K562 (cell line): ENCODE data around the gene RPS2. TPM values are rescaled to one million over a fixed set of nuclear protein-coding genes. Genes with fewer than 3 reads are reported as not detected.
A peak's percentile ranks its signal among the peaks of the same experiment; 100 is the strongest.

Source experiments
- KDM5B ChIP-seq: fragments of 200-600 bp; sonication (generic); IDR thresholded peaks from 2 replicates; pipeline ENCODE4 v1.6.1; 2012; ENCODE audit warnings: low read depth, mild to moderate bottlenecking, moderate library complexity, low read length, control low read depth, inconsistent platforms; ENCODE audit not compliant: insufficient replicate concordance
- PHF8 ChIP-seq: fragments of 200-600 bp; sonication (generic); IDR thresholded peaks from 2 replicates; pipeline ENCODE4 v1.6.1; 2012; ENCODE audit warnings: mixed run types, mild to moderate bottlenecking, inconsistent platforms, low read length, moderate library complexity, borderline replicate concordance
- RBM39 ChIP-seq: fragments of 200-400 bp; formaldehyde crosslinking; optimal IDR thresholded peaks from 2 replicates; pipeline ENCODE3; 2018; ENCODE audit warnings: low read depth, low read length
- SUPT5H ChIP-seq: fragments of 450-650 bp; IDR thresholded peaks from 2 replicates; pipeline ENCODE4 v1.6.1; 2016
- polyA plus RNA-seq, 8 experiments: library from polyadenylated mRNA; depleted of rRNA in 4 of 8; stranded (reverse) in 5 of 8; unstranded in 3 of 8; fragments of >200 nt; fragmentation: Nextera tagmentation in 2 of 8; fragmentation: Illumina TruSeq in 1 of 8; extraction: Ambion mirVana in 2 of 8; extraction: Trizol in 1 of 8; gene quantifications; 2 replicates each; pipeline versions ENCODE4 v1.2.1 to v1.2.3, GENCODE V29; 2011 to 2014; ENCODE audit warnings: inconsistent platforms in 1 of 8, missing spikeins in 1 of 8
- total RNA-seq, 7 experiments: library from RNA; depleted of rRNA in 6 of 7; stranded (reverse); fragments of >200 nt in 6 of 7; fragmentation: Illumina TruSeq in 2 of 7; extraction: Trizol in 2 of 7; gene quantifications; 2 replicates each; pipeline versions ENCODE4 v1.2.1 to v1.2.3, GENCODE V29; 2011 to 2021; ENCODE audit warnings: low replicate concordance in 1 of 7
- TF ChIP-seq, protein P1 (sequence below): fragments of 200-600 bp; sonication (generic); IDR thresholded peaks from one replicate; pipeline ENCODE4 v1.6.1; 2012; ENCODE audit warnings: mild to moderate bottlenecking, low read depth, low read length, inconsistent platforms
- TF ChIP-seq, protein P2 (sequence below): sonication (generic); formaldehyde crosslinking; IDR thresholded peaks from 2 replicates; pipeline ENCODE4 v1.8.1; 2023; ENCODE audit warnings: mild to moderate bottlenecking, missing genetic modification reagents

The RPS2 gene
- total and polyA plus RNA-seq, 9 of the 15 experiments (the other 6 are each of a cell fraction or from before 2014, with no cell fraction given), result 834 to 4,794 (median 3,793) TPM

DNA sequence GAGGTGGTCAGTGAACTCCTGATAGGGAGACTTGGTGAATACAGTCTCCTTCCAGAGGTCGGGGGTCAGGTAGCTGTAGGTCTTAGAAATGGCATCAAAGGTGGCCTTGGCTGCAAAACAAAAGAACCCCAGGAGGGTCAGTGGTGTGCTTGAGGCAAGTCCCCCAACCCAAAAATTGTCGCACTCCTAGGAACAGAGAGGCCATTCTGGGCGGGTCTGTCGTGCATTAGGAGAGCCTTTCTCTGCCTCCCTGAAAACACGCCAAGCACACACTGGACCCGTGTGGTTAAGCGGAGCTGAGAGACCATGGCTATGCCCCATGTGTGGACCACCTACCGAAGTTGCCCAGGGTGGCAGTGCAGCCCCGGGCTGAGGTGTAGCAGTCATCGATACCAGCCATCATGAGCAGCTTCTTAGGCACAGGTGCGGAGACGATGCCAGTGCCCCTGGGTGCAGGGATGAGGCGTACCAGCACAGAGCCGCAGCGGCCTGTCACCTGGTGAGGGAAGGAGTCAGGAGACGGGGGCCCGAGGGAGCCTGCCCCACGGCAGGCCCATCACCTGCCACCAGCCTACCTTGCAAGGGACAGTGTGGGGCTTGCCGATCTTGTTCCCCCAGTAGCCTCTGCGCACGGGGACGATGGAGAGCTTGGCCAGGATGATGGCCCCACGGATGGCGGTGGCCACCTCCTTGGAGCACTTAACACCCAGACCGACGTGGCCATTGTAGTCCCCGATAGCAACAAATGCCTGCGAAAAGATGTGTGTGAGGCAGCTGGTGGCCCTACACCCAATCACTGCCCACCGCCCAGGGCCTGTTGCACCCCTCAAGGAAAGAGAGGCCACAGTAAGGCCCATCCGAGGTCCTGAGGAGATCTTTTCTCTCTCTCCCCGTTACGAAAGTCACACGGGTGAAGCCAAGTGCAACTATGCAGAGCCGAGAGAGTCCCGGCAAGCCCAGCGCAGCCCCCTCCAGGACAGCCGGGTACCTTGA, 2.2 kb downstream of the RPS2 start (continued):
- TF ChIP-seq, protein P1, sequence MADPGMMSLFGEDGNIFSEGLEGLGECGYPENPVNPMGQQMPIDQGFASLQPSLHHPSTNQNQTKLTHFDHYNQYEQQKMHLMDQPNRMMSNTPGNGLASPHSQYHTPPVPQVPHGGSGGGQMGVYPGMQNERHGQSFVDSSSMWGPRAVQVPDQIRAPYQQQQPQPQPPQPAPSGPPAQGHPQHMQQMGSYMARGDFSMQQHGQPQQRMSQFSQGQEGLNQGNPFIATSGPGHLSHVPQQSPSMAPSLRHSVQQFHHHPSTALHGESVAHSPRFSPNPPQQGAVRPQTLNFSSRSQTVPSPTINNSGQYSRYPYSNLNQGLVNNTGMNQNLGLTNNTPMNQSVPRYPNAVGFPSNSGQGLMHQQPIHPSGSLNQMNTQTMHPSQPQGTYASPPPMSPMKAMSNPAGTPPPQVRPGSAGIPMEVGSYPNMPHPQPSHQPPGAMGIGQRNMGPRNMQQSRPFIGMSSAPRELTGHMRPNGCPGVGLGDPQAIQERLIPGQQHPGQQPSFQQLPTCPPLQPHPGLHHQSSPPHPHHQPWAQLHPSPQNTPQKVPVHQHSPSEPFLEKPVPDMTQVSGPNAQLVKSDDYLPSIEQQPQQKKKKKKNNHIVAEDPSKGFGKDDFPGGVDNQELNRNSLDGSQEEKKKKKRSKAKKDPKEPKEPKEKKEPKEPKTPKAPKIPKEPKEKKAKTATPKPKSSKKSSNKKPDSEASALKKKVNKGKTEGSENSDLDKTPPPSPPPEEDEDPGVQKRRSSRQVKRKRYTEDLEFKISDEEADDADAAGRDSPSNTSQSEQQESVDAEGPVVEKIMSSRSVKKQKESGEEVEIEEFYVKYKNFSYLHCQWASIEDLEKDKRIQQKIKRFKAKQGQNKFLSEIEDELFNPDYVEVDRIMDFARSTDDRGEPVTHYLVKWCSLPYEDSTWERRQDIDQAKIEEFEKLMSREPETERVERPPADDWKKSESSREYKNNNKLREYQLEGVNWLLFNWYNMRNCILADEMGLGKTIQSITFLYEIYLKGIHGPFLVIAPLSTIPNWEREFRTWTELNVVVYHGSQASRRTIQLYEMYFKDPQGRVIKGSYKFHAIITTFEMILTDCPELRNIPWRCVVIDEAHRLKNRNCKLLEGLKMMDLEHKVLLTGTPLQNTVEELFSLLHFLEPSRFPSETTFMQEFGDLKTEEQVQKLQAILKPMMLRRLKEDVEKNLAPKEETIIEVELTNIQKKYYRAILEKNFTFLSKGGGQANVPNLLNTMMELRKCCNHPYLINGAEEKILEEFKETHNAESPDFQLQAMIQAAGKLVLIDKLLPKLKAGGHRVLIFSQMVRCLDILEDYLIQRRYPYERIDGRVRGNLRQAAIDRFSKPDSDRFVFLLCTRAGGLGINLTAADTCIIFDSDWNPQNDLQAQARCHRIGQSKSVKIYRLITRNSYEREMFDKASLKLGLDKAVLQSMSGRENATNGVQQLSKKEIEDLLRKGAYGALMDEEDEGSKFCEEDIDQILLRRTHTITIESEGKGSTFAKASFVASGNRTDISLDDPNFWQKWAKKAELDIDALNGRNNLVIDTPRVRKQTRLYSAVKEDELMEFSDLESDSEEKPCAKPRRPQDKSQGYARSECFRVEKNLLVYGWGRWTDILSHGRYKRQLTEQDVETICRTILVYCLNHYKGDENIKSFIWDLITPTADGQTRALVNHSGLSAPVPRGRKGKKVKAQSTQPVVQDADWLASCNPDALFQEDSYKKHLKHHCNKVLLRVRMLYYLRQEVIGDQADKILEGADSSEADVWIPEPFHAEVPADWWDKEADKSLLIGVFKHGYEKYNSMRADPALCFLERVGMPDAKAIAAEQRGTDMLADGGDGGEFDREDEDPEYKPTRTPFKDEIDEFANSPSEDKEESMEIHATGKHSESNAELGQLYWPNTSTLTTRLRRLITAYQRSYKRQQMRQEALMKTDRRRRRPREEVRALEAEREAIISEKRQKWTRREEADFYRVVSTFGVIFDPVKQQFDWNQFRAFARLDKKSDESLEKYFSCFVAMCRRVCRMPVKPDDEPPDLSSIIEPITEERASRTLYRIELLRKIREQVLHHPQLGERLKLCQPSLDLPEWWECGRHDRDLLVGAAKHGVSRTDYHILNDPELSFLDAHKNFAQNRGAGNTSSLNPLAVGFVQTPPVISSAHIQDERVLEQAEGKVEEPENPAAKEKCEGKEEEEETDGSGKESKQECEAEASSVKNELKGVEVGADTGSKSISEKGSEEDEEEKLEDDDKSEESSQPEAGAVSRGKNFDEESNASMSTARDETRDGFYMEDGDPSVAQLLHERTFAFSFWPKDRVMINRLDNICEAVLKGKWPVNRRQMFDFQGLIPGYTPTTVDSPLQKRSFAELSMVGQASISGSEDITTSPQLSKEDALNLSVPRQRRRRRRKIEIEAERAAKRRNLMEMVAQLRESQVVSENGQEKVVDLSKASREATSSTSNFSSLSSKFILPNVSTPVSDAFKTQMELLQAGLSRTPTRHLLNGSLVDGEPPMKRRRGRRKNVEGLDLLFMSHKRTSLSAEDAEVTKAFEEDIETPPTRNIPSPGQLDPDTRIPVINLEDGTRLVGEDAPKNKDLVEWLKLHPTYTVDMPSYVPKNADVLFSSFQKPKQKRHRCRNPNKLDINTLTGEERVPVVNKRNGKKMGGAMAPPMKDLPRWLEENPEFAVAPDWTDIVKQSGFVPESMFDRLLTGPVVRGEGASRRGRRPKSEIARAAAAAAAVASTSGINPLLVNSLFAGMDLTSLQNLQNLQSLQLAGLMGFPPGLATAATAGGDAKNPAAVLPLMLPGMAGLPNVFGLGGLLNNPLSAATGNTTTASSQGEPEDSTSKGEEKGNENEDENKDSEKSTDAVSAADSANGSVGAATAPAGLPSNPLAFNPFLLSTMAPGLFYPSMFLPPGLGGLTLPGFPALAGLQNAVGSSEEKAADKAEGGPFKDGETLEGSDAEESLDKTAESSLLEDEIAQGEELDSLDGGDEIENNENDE, result peak; percentile 60
- TF ChIP-seq, protein P2, sequence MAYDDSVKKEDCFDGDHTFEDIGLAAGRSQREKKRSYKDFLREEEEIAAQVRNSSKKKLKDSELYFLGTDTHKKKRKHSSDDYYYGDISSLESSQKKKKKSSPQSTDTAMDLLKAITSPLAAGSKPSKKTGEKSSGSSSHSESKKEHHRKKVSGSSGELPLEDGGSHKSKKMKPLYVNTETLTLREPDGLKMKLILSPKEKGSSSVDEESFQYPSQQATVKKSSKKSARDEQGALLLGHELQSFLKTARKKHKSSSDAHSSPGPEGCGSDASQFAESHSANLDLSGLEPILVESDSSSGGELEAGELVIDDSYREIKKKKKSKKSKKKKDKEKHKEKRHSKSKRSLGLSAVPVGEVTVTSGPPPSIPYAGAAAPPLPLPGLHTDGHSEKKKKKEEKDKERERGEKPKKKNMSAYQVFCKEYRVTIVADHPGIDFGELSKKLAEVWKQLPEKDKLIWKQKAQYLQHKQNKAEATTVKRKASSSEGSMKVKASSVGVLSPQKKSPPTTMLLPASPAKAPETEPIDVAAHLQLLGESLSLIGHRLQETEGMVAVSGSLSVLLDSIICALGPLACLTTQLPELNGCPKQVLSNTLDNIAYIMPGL (CRISPR knock-in tag), result 0 out of 2 replicates have a peak, but pooled peaks have one; percentile 41
- TF ChIP-seq KDM5B, result peak; percentile 9
- peak; percentile 53 for TF ChIP-seq SUPT5H
- TF ChIP-seq RBM39, result peak; percentile 33
- TF ChIP-seq PHF8, result 0 out of 2 replicates have a peak, but pooled peaks have one; percentile 8
